Kidney epithelial cell (primary cell): ENCODE measurements around the gene HOMER2. TPM values are rescaled to one million over a fixed set of nuclear protein-coding genes. Genes with fewer than 3 reads are reported as not detected.

Experiments used
- DNase-seq: peaks from one replicate; pipeline ENCODE4 v3.0.0-alpha.2; 2010; ENCODE audit warnings: low read depth
- H3K27me3 ChIP-seq: 2 replicates; pipeline ENCODE4 v1.6.0; 2011; ENCODE audit warnings: low read length; ENCODE audit not compliant: control insufficient read depth, insufficient read depth
- H3K36me3 ChIP-seq: 2 replicates; pipeline ENCODE4 v1.5.1; 2011; ENCODE audit warnings: low read length; ENCODE audit not compliant: control insufficient read depth, insufficient read depth
- H3K4me3 ChIP-seq: 2 replicates; pipeline ENCODE4 v1.5.1; 2011; ENCODE audit warnings: low read depth, mild to moderate bottlenecking, control low read depth, low read length
- total RNA-seq: library from RNA; depleted of rRNA; stranded (reverse); fragments of >200 nt; gene quantifications from 2 replicates; pipeline ENCODE4 v1.2.3, GENCODE V29; 2015
- TF ChIP-seq, protein P1 (sequence below): IDR thresholded peaks from 2 replicates; pipeline ENCODE4 v1.5.1; 2011; ENCODE audit warnings: mild to moderate bottlenecking, moderate library complexity, low read length, control low read depth, inconsistent platforms; ENCODE audit not compliant: insufficient read depth, poor library complexity, severe bottlenecking

HOMER2 gene
- total RNA-seq, 1 donor from 2014 or later, result 56.4 TPM

DNA sequence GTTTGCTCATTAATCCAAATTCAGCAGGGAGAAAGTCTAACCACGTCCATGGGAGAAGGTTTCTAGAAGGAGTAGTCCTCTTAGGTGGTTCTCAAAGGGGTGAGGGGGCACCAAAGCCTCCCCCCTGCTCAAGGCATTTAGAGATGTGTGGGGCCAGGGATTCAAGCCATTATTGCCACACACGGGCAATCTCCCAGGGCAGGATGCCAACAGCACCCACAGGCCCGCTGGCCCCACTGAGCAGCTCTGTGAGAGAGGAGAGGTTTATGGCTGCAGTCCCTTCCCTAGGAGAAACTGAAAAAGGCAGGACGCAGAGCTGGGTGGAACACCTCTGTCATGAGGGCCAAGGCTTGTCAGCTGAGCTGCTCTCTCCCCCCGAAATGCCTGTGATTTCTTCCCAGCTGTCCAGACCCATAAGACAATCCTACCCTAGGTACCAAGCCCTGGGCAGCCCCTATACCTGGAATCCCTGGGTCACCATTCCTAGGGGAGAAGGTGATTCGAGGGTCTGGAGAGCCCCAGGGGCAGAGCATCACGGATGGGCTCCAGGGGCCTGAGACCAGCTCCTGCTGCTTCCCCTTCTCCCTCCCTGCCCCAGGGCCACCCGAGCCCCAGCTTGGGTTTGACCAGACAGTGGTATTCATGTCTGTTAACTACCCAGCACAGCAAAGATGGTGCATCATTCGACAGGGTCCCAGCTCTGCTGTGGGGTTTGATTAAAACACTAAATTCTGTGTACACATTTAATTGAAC is 104.1 kb downstream of the HOMER2 start:
- TF ChIP-seq, protein P1, sequence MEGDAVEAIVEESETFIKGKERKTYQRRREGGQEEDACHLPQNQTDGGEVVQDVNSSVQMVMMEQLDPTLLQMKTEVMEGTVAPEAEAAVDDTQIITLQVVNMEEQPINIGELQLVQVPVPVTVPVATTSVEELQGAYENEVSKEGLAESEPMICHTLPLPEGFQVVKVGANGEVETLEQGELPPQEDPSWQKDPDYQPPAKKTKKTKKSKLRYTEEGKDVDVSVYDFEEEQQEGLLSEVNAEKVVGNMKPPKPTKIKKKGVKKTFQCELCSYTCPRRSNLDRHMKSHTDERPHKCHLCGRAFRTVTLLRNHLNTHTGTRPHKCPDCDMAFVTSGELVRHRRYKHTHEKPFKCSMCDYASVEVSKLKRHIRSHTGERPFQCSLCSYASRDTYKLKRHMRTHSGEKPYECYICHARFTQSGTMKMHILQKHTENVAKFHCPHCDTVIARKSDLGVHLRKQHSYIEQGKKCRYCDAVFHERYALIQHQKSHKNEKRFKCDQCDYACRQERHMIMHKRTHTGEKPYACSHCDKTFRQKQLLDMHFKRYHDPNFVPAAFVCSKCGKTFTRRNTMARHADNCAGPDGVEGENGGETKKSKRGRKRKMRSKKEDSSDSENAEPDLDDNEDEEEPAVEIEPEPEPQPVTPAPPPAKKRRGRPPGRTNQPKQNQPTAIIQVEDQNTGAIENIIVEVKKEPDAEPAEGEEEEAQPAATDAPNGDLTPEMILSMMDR, result no peak
- no peak for DNase-seq

DNA sequence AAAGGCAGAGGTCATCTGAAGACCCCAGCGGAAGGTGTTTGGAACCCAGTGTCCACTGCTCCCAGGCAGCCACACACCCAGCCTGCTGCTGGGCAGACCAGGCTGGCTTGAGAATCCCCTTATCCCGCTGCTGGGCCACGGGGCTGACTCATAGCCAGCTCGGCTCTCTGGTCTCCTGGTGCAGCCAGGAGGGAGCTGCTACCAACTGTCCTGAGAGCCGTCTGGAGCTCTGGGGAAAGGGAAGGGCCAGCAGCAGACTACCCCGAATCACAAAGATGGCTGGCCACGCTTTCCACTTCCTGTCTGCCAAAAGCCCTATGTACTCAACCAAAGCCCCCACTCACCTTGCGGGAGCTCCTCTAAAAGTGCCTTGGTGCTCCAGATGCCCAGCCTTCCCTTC is 104.8 kb downstream of the HOMER2 start:
- H3K4me3 ChIP-seq, result no peak overlapping the region
- H3K27me3 ChIP-seq, result no peaks in the 10 kb centered on the region
- no peak for DNase-seq
- TF ChIP-seq, protein P1, result no peak
- H3K36me3 ChIP-seq, result peaks cover 1% of the 10 kb centered on the region

More for the DNA sequence above, 104.1 kb downstream of the HOMER2 start:
- Histone ChIP-seq H3K4me3 (no peak overlapping the region), H3K36me3 (peaks cover 1% of the 10 kb centered on the region), H3K27me3 (no peaks in the 10 kb centered on the region)

DNA sequence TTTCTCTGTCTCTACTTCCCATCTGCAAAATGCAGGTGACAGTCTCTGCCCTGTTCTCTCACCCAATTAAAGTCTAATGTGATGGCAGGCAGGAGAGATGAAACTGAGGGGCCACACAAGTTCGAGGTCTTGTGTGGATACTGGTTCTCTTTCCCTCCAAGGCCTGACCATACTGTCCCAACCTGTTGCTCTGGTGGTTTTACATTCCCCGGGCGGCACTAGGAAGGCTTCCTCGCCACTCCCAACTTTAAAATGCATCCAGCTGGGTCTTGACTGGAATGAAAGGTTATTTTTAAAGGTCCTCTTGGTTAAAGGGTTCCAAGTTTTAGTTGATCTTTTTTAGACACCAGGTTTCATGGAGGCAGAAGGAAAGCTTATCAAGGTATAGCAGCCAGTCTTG is 105.9 kb downstream of the HOMER2 start:
- no peak for DNase-seq
- no peaks in the 10 kb centered on the region for H3K27me3 ChIP-seq
- H3K36me3 ChIP-seq, result peaks cover 1% of the 10 kb centered on the region
- TF ChIP-seq, protein P1, result no peak
- no peak overlapping the region for H3K4me3 ChIP-seq

DNA sequence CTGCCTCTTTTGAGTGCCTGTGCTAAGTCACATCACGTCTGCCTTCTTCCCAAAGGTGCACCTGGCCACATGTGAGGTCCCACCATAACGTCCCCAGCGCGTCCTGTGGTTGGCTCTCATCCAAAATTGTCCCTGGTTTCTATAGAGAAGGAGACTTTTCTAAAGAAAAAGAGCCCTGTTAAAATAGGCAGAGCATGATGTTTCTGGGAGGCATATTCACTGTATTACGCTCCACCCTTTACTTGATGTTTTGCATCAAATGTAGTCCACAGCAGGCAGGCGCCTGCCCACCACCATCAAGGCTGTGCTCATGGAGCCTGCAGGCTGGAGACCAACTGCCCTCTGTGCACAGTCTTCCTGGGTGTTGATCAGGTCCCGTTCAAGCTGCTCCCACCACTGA is 106.8 kb downstream of the HOMER2 start:
- no peak for DNase-seq
- TF ChIP-seq, protein P1, result no peak
- H3K27me3 ChIP-seq, result no peaks in the 10 kb centered on the region
- peaks cover 1% of the 10 kb centered on the region for H3K36me3 ChIP-seq
- H3K4me3 ChIP-seq, result no peak overlapping the region

DNA sequence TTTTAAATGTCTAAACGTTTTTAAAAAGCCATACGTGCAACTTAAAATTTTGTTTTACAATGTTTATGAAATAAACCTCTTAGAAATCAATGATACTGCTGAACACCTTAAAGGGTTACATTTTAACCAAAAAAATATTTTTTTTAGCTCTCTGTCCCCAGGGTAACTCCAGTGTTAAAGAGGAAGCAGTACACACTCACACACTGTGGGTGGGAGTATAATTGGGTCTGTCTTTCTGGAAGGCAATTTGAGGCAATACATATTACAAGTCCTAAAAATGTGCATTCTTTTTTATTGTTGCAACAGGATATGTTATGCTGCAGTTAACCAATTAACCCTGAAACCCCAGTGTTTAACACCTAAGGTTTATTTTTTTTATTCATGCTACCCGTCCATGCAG is 109.0 kb downstream of the HOMER2 start:
- no peak for DNase-seq
- Histone ChIP-seq H3K4me3 (no peak overlapping the region), H3K36me3 (no peaks in the 10 kb centered on the region), H3K27me3 (no peaks in the 10 kb centered on the region)
- TF ChIP-seq, protein P1, result no peak

DNA sequence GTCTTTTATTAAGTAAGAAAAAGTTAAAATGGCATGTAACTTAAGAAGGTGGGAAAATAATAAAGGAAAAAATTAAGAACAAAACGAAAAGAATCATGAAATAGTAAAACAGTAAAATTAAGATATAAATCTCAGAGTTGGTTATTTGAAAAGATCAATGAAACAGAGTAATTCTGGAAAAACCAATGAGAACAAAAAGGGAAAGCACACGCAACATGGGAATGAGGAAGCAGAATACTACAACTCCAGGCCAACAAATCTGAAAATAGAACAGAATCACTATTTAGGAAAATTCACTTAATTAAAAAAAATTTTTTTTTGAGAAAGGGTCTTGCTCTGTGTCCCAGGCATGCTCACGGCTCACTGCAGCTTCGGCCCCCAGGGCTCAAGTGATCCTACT is 112.4 kb downstream of the HOMER2 start:
- no peaks in the 10 kb centered on the region for H3K27me3 ChIP-seq
- peaks cover 5% of the 10 kb centered on the region for H3K36me3 ChIP-seq
- TF ChIP-seq, protein P1, result no peak

More for the DNA sequence above, 112.4 kb downstream of the HOMER2 start:
- H3K4me3 ChIP-seq, result no peak overlapping the region
- DNase-seq, result no peak
